ENCODE data around the gene EMP2. TPM values are rescaled to one million over a fixed set of nuclear protein-coding genes. Genes with fewer than 3 reads are reported as not detected.

EMP2 gene
- total RNA-seq, 1 donor from 2014 or later: 6.5 TPM

DNA sequence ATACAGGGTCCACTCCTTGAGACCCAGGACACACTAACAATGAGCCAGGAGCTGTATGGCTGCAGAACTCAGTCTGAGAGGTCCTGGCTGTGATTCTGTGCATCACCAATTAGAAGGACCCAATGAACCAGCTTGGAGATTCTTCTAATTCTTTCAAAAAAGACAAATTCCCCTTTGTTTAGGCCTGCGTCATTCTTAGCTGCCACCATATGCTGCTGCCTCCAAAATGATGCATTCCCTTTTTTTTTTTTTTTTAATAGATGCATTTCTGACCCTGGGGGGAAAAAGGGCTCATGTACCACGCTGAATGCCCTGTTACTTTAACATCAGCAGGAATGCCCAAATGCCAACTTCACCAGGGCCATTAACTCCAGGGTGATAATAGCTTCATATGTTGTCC lies 28.5 kb downstream of the EMP2 start:
- DNase-seq (ENCODE audit: low read depth): no peak

DNA sequence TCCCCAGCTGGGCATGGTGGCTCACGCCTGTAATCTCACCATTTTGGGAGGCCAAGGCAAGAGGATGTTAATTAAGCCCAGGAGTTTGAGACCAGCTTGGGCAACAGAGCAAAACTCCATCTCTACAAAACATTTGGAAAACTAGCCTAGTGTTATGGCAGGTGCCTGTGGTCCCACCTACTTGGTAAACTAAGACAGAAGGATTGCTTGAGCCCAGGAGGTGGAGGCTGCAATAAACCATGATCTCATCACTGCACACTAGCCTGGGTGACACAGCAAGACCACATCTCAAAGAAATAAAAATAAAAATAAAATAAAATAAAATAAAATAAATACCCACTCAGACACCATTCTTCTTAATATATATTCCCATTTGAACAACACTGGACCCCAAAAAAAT lies 32.0 kb downstream of the EMP2 start:
- no peak for DNase-seq (ENCODE audit: low read depth)
- H3K4me3 ChIP-seq (ENCODE audit: low read depth, low read length): no peak overlapping the region
- TF ChIP-seq, protein P1, sequence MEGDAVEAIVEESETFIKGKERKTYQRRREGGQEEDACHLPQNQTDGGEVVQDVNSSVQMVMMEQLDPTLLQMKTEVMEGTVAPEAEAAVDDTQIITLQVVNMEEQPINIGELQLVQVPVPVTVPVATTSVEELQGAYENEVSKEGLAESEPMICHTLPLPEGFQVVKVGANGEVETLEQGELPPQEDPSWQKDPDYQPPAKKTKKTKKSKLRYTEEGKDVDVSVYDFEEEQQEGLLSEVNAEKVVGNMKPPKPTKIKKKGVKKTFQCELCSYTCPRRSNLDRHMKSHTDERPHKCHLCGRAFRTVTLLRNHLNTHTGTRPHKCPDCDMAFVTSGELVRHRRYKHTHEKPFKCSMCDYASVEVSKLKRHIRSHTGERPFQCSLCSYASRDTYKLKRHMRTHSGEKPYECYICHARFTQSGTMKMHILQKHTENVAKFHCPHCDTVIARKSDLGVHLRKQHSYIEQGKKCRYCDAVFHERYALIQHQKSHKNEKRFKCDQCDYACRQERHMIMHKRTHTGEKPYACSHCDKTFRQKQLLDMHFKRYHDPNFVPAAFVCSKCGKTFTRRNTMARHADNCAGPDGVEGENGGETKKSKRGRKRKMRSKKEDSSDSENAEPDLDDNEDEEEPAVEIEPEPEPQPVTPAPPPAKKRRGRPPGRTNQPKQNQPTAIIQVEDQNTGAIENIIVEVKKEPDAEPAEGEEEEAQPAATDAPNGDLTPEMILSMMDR (conservative IDR thresholded peaks at IDR 0.05; ENCODE audit: low read depth, low read length): no peak

More for the DNA sequence above, 28.5 kb downstream of the EMP2 start:
- TF ChIP-seq, protein P1 (conservative IDR thresholded peaks at IDR 0.05; ENCODE audit: low read depth, low read length): no peak
- H3K4me3 ChIP-seq (ENCODE audit: low read depth, low read length): no peak overlapping the region

DNA sequence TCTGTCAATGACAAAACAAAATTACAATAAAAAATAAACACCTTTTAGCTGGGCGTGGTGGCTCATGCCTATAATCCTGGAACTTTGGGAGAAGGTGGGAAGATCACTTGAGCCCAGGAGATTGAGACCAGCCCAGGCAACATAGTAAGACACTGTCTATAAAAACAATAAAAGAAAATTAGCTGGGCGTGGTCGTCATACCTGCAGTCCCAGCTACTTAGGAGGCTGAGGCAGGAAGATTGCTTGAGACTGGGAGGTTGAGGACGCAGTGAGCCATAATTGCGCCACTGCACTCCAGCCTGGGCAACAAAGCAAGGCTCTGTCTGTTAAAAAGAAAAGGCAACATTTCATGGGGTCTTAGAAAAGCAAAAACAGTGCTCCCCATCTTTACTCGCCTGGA lies 32.7 kb downstream of the EMP2 start:
- TF ChIP-seq, protein P1 (conservative IDR thresholded peaks at IDR 0.05; ENCODE audit: low read depth, low read length): no peak
- H3K4me3 ChIP-seq (ENCODE audit: low read depth, low read length): no peak overlapping the region
- DNase-seq (ENCODE audit: low read depth): no peak

DNA sequence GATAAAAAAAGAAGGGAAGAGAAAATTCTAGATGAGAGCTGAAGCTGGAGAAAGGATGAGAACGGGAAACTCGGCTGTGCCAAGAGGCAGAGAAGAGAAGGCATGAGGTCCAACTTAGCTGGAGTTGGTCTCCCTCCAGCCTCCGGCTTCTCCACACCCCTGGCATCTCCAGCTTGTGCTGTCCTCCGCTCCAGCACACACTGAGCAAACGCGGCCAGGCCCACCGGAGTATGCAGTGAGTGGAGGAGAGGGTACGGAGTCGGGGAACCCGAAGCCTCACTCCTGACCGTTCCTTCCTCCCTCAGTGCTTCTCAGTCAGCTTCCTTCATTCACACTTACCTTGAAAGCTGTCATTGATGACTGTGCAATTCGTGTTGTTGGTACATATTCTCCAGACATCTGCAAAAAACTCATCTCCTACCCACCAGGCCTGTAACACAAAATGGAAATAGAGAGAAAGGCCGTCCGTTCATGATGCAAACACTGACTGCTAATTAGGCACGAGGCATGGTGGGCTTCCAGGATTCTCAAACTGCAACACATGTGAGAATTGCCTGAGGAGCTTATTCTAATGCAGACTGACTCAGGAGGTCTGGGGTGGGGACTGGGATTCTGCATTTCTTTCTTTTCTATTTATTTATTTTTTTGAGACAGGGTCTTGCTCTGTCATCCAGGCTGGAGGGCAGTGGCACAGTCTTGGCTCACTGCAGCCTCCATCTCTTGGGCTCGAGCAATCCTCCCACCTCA lies 37.0 kb downstream of the EMP2 start:
- DNase-seq (ENCODE audit: low read depth): no peak
- H3K4me3 ChIP-seq (ENCODE audit: low read depth, low read length): no peak overlapping the region
- TF ChIP-seq, protein P1 (conservative IDR thresholded peaks at IDR 0.05; ENCODE audit: low read depth, low read length): no peak

DNA sequence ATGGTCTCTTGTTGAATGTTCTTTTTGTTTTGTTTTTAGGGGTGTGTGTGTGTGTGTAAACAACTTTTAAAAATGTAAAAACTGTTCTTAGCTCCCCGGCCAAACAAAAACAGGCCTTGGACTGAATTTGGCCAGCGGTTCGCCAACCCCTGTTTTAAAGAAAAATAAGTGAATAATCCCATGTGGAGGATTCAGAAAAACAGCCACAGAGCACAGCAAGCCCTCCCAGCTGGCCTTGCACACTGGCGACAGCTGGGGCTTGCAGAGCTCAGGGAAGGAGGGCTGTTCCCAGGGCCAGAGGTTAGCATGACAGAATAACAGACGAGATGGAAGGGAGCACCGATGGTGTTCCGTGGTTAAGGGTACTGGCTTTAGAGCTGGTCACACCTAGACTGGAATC lies 39.0 kb downstream of the EMP2 start:
- H3K4me3 ChIP-seq (ENCODE audit: low read depth, low read length): no peak overlapping the region
- TF ChIP-seq, protein P1 (conservative IDR thresholded peaks at IDR 0.05; ENCODE audit: low read depth, low read length): no peak
- DNase-seq (ENCODE audit: low read depth): no peak

DNA sequence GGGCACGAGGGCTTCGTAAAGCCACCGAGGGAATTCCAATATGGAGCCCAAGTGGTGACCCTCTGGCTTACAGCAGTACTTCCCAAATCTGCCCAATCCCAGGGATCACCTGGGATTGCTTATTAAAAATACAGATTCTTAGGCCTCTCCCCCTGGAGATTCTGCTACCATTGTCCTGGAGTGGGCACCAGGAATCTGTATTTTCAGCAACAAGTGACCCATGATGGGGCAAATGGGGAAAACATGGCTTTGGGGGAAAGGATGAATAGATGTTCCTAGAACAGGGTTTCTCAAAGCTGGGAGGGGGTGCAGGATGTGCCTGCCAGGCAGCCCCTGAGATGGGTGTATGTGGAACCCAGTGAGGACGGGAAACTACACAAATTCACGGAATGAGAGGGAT lies 40.6 kb downstream of the EMP2 start:
- no peak for DNase-seq (ENCODE audit: low read depth)
- TF ChIP-seq, protein P1 (conservative IDR thresholded peaks at IDR 0.05; ENCODE audit: low read depth, low read length): no peak
- no peak overlapping the region for H3K4me3 ChIP-seq (ENCODE audit: low read depth, low read length)

DNA sequence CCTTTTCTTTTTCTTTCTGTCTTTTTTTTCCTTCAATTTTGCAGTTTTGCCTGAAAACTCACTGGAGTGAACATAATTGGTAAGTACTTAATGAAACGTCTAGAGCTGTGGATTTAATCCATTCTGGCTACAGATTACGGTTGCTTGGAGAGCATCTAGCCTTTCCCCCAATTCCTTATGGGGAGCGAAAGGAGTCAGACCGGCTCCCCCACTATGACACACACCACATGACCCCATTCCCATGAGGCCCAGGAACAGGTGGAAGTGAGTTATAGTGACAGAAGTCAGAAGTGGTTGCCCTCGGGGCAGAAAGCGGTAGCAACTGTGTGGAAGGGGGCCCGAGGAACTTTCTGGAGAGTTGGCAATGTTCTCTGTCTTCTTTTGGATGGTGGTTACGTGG lies 41.2 kb downstream of the EMP2 start:
- TF ChIP-seq, protein P1 (conservative IDR thresholded peaks at IDR 0.05; ENCODE audit: low read depth, low read length): no peak
- no peak for DNase-seq (ENCODE audit: low read depth)
- H3K4me3 ChIP-seq (ENCODE audit: low read depth, low read length): no peak overlapping the region
